Panc1 (cell line): ENCODE measurements around the gene TRABD2B.

Source experiments
- SIN3A ChIP-seq: IDR thresholded peaks from 2 replicates; pipeline ENCODE4 v1.6.1; 2012; ENCODE audit warnings: low read depth, mild to moderate bottlenecking, low read length, moderate library complexity, borderline replicate concordance; ENCODE audit not compliant: insufficient read depth
- TCF7L2 ChIP-seq: IDR thresholded peaks from 2 replicates; pipeline ENCODE4 v1.6.1; 2011; ENCODE audit warnings: mild to moderate bottlenecking, low read depth, low read length, inconsistent platforms
- TF ChIP-seq, protein P1 (sequence below): fragments of 450-650 bp; IDR thresholded peaks from 2 replicates; pipeline ENCODE4 v1.5.1; 2017; ENCODE audit warnings: mild to moderate bottlenecking
- TF ChIP-seq, protein P2 (sequence below), 2 experiments: IDR thresholded peaks; 2 replicates each; pipeline ENCODE4 v1.6.1; 2011 to 2012; ENCODE audit warnings: low read depth in 2 of 2, control low read depth in 1 of 2, low read length in 1 of 2, mild to moderate bottlenecking in 1 of 2, moderate library complexity in 1 of 2; ENCODE audit not compliant: insufficient read depth in 1 of 2

DNA sequence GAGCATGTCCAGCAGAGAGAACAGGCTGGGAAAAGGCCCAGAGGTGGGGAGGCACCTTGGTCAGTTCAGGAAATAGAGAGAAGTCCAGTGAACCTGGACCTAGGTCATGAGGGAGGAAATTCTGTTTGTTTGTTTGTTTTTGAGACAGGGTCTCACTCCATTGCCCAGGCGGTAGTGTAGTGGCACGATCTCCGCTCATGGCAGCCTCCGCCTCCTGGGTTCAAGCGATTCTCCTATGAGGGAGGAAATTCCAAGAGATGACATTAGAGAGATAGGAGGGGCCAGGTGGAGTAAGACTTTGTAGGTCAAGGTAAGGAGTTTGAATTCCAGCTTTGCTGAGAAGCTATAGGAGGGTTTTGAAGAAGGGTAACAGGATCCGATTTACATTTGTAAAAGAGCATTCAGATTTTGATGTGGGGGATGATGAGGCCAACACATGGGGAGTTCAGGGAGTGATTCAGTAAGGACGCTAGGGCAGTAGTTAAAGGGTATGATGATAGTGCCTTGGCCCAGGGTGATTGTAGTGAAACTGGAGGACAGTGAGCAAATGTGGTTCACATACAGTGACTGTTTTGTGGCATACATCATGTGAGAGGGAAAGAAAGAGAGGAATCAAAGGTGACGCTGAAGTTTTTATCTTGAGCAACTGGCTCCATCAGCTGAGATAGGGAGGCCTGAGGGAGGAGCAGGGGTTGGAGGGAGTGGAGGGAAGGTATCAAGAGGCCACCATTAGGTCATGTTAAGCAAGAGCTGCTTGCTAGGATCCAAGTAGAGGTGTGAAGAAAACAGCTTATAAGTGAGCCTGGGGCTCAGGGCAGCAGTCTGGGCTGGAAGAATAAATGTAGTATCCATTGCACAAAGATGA, 8.3 kb upstream of the TRABD2B start:
- TF ChIP-seq, protein P1, sequence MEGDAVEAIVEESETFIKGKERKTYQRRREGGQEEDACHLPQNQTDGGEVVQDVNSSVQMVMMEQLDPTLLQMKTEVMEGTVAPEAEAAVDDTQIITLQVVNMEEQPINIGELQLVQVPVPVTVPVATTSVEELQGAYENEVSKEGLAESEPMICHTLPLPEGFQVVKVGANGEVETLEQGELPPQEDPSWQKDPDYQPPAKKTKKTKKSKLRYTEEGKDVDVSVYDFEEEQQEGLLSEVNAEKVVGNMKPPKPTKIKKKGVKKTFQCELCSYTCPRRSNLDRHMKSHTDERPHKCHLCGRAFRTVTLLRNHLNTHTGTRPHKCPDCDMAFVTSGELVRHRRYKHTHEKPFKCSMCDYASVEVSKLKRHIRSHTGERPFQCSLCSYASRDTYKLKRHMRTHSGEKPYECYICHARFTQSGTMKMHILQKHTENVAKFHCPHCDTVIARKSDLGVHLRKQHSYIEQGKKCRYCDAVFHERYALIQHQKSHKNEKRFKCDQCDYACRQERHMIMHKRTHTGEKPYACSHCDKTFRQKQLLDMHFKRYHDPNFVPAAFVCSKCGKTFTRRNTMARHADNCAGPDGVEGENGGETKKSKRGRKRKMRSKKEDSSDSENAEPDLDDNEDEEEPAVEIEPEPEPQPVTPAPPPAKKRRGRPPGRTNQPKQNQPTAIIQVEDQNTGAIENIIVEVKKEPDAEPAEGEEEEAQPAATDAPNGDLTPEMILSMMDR, result no peak
- TF ChIP-seq SIN3A (no peak), TCF7L2 (no peak)
- TF ChIP-seq, protein P2, sequence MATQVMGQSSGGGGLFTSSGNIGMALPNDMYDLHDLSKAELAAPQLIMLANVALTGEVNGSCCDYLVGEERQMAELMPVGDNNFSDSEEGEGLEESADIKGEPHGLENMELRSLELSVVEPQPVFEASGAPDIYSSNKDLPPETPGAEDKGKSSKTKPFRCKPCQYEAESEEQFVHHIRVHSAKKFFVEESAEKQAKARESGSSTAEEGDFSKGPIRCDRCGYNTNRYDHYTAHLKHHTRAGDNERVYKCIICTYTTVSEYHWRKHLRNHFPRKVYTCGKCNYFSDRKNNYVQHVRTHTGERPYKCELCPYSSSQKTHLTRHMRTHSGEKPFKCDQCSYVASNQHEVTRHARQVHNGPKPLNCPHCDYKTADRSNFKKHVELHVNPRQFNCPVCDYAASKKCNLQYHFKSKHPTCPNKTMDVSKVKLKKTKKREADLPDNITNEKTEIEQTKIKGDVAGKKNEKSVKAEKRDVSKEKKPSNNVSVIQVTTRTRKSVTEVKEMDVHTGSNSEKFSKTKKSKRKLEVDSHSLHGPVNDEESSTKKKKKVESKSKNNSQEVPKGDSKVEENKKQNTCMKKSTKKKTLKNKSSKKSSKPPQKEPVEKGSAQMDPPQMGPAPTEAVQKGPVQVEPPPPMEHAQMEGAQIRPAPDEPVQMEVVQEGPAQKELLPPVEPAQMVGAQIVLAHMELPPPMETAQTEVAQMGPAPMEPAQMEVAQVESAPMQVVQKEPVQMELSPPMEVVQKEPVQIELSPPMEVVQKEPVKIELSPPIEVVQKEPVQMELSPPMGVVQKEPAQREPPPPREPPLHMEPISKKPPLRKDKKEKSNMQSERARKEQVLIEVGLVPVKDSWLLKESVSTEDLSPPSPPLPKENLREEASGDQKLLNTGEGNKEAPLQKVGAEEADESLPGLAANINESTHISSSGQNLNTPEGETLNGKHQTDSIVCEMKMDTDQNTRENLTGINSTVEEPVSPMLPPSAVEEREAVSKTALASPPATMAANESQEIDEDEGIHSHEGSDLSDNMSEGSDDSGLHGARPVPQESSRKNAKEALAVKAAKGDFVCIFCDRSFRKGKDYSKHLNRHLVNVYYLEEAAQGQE (IDR thresholded peaks at IDR 0.05; ENCODE audit: insufficient read depth in 1 of 2, low read depth in 2 of 2, low read length in 1 of 2), result no peak
